BE2C (cell line): ENCODE measurements around the gene POU3F3.

Source experiments
- DNase-seq: peaks from one replicate; pipeline ENCODE4 v3.0.0-alpha.2; 2020
- H3K27me3 ChIP-seq: fragments of 250-450 bp; sonication (Bioruptor Pico); 2 replicates; pipeline ENCODE4 v1.5.1; 2020; ENCODE audit warnings: mild to moderate bottlenecking
- H3K36me3 ChIP-seq: fragments of 250-450 bp; sonication (Bioruptor Pico); 2 replicates; pipeline ENCODE4 v1.5.1; 2020; ENCODE audit warnings: mild to moderate bottlenecking
- H3K4me1 ChIP-seq: fragments of 250-450 bp; sonication (Bioruptor Pico); 2 replicates; pipeline ENCODE4 v1.5.1; 2020
- H3K4me3 ChIP-seq: 2 replicates; pipeline ENCODE4 v1.5.1; 2011; ENCODE audit warnings: low read depth, low read length
- H3K9me3 ChIP-seq: fragments of 250-450 bp; sonication (Bioruptor Pico); 2 replicates; pipeline ENCODE4 v1.5.1; 2020
- CTCF ChIP-seq: IDR thresholded peaks from 2 replicates; pipeline ENCODE4 v1.5.1; 2012; ENCODE audit warnings: mild to moderate bottlenecking, low read depth, low read length

POU3F3 gene

GRCh38 chr2:104872866-104873688 lies 19.2 kb downstream of the POU3F3 start:
- Histone ChIP-seq H3K27me3 (peaks cover 49% of the 10 kb centered on the region), H3K9me3 (no peaks in the 10 kb centered on the region), H3K4me3 (peak overlapping the region; percentile 33), H3K36me3 (no peaks in the 10 kb centered on the region), H3K4me1 (no peaks in the 10 kb centered on the region)
- peak; percentile 63 for TF ChIP-seq CTCF
- peak; percentile 55 for DNase-seq

GRCh38 chr2:104873689-104874054 lies 19.8 kb downstream of the POU3F3 start:
- TF ChIP-seq CTCF = no peak
- H3K4me3 ChIP-seq = no peak overlapping the region; the same call in 1 of the 2 replicates
- no peaks in the 10 kb centered on the region for H3K36me3 ChIP-seq
- H3K4me1 ChIP-seq = no peaks in the 10 kb centered on the region
- no peaks in the 10 kb centered on the region for H3K9me3 ChIP-seq
- H3K27me3 ChIP-seq = peaks cover 43% of the 10 kb centered on the region
- no peak for DNase-seq

GRCh38 chr2:104874230-104874629 lies 20.3 kb downstream of the POU3F3 start:
- Histone ChIP-seq H3K36me3 (no peaks in the 10 kb centered on the region), H3K9me3 (no peaks in the 10 kb centered on the region), H3K27me3 (peaks cover 40% of the 10 kb centered on the region), H3K4me1 (no peaks in the 10 kb centered on the region), H3K4me3 (no peak overlapping the region)
- TF ChIP-seq CTCF = no peak
- DNase-seq = no peak

GRCh38 chr2:104875262-104875661 lies 21.3 kb downstream of the POU3F3 start:
- no peaks in the 10 kb centered on the region for H3K4me1 ChIP-seq
- H3K4me3 ChIP-seq = no peak overlapping the region
- no peak for TF ChIP-seq CTCF
- H3K27me3 ChIP-seq = peaks cover 34% of the 10 kb centered on the region
- no peaks in the 10 kb centered on the region for H3K36me3 ChIP-seq
- H3K9me3 ChIP-seq = no peaks in the 10 kb centered on the region
- DNase-seq = no peak

- H3K27me3 ChIP-seq = peaks cover 17% of the 10 kb centered on the region
- no peaks in the 10 kb centered on the region for H3K4me1 ChIP-seq
- no peaks in the 10 kb centered on the region for H3K36me3 ChIP-seq
- DNase-seq = no peak
- H3K4me3 ChIP-seq = no peak overlapping the region
- no peaks in the 10 kb centered on the region for H3K9me3 ChIP-seq
- TF ChIP-seq CTCF = no peak
Observed at GRCh38 chr2:104876606-104877570, 23.0 kb downstream of the POU3F3 start.
